HEK293T (cell line): ENCODE results near the gene KLF9.

ENCODE experiments used
- CTCF ChIA-PET: fragments of 350-600 bp; formaldehyde crosslinking; extraction: SDS; loops from one replicate; lab custom pipeline; 2021; ENCODE audit warnings: antibody characterized with exemption, inconsistent platforms; lab: Yijun Ruan, JAX
- POLR2A ChIA-PET: fragments of 350-600 bp; formaldehyde crosslinking; extraction: SDS; loops from one replicate; lab custom pipeline; 2020; ENCODE audit warnings: antibody characterized with exemption, inconsistent platforms; lab: Yijun Ruan, JAX
- DNase-seq: peaks from one replicate; pipeline ENCODE4 v3.0.0; 2012; ENCODE audit warnings: mixed read lengths; ENCODE audit errors: extremely low spot score
- ARNT ChIP-seq: fragments of 450-650 bp; IDR thresholded peaks from 2 replicates; pipeline ENCODE4 v1.6.1; 2017; ENCODE audit warnings: mild to moderate bottlenecking
- BHLHE40 ChIP-seq: fragments of 450-650 bp; IDR thresholded peaks from 2 replicates; pipeline ENCODE4 v1.6.1; 2016; ENCODE audit warnings: mild to moderate bottlenecking, moderate library complexity, borderline replicate concordance
- CTBP1 ChIP-seq: fragments of 450-650 bp; IDR thresholded peaks from 2 replicates; pipeline ENCODE4 v1.6.1; 2016; ENCODE audit warnings: borderline replicate concordance
- ELF4 ChIP-seq: fragments of 450-650 bp; IDR thresholded peaks from 2 replicates; pipeline ENCODE4 v1.6.1; 2017; ENCODE audit warnings: antibody characterized with exemption
- FOXA1 ChIP-seq: fragments of 450-650 bp; IDR thresholded peaks from 2 replicates; pipeline ENCODE4 v1.6.1; 2016; ENCODE audit warnings: mild to moderate bottlenecking
- FOXK2 ChIP-seq: fragments of 450-650 bp; IDR thresholded peaks from 2 replicates; pipeline ENCODE4 v1.6.1; 2016; ENCODE audit warnings: mild to moderate bottlenecking
- FOXM1 ChIP-seq: fragments of 450-650 bp; IDR thresholded peaks from 2 replicates; pipeline ENCODE4 v1.6.1; 2017; ENCODE audit warnings: mild to moderate bottlenecking, borderline replicate concordance
- HDGF ChIP-seq: fragments of 450-650 bp; IDR thresholded peaks from 2 replicates; pipeline ENCODE4 v1.6.1; 2017; ENCODE audit warnings: antibody characterized with exemption, borderline replicate concordance
- L3MBTL2 ChIP-seq: fragments of 450-650 bp; conservative IDR thresholded peaks from 2 replicates; pipeline ENCODE4 v1.6.1; 2016; ENCODE audit warnings: mild to moderate bottlenecking
- LEF1 ChIP-seq: fragments of 450-650 bp; IDR thresholded peaks from 2 replicates; pipeline ENCODE4 v1.6.1; 2017; ENCODE audit warnings: mild to moderate bottlenecking, borderline replicate concordance
- NFRKB ChIP-seq: fragments of 450-650 bp; IDR thresholded peaks from 2 replicates; pipeline ENCODE4 v1.6.1; 2016; ENCODE audit warnings: mild to moderate bottlenecking, moderate library complexity
- SP1 ChIP-seq: fragments of 450-650 bp; IDR thresholded peaks from 2 replicates; pipeline ENCODE4 v1.6.1; 2017
- SUZ12 ChIP-seq: fragments of 450-650 bp; IDR thresholded peaks from 2 replicates; pipeline ENCODE4 v1.6.1; 2016; ENCODE audit warnings: mild to moderate bottlenecking
- TARDBP ChIP-seq: fragments of 450-650 bp; IDR thresholded peaks from 2 replicates; pipeline ENCODE4 v1.6.1; 2016
- ZNF384 ChIP-seq: fragments of 450-650 bp; IDR thresholded peaks from 2 replicates; pipeline ENCODE4 v1.6.1; 2016
- TF ChIP-seq, protein P1 (sequence below): fragments of 450-650 bp; IDR thresholded peaks from 2 replicates; pipeline ENCODE4 v1.6.1; 2016

The KLF9 gene

DNA sequence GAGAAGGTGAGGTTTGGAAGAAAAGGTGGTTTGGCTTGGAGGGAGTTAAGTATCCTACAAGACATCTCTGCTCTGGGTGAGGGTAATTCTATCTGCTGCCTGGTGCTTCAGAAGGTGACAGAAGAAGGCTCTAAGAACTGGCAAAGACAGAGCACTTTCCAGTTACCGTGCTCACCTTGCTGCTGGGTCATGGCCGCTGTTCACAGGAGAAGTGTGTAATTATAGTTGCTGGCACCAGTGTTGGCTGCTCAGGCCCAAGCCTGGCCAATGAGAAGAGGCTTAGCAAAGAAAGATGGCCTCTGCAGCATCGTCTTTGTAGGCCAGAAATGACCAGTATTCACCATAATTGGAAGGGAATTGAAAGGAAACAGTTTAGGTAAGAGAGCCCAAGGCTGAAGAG, 37.9 kb upstream of the KLF9 start:
- CTCF ChIA-PET, result no interaction called here
- TF ChIP-seq, protein P1, sequence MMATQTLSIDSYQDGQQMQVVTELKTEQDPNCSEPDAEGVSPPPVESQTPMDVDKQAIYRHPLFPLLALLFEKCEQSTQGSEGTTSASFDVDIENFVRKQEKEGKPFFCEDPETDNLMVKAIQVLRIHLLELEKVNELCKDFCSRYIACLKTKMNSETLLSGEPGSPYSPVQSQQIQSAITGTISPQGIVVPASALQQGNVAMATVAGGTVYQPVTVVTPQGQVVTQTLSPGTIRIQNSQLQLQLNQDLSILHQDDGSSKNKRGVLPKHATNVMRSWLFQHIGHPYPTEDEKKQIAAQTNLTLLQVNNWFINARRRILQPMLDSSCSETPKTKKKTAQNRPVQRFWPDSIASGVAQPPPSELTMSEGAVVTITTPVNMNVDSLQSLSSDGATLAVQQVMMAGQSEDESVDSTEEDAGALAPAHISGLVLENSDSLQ, result no peak
- TF ChIP-seq SP1 (no peak), ARNT (no peak), ZNF384 (no peak), TARDBP (no peak), SUZ12 (no peak), FOXM1 (no peak), L3MBTL2 (no peak), HDGF (no peak), CTBP1 (no peak)
- POLR2A ChIA-PET, result no interaction called here
- DNase-seq, result no peak

DNA sequence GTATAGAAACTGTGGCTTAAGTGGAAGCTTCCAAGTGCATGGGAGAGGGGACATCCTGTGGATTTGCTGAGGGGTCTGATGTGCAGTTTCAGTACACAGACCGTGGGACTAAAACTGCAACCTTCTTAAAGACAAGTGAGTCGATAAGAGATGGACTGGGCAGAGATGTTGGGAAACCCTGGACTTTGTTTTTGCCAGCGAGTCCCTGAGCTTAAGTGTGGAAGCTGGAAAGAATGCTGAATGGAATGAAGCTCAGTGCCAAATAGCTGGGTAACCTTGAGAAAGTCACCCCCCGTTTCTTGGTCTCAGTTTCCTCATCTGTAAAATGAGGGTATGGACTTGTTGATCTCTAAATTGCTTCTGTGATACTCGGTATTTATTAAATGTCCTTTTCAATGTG, 37.3 kb upstream of the KLF9 start:
- ChIA-PET CTCF (no interaction called here), POLR2A (interaction anchor here (0.8 kb wide), 1 partner anchor 33 kb away, joined by 3 read pairs; no protein-coding TSS in a partner anchor)
- DNase-seq, result no peak
- no peak for TF ChIP-seq HDGF
- no peak for TF ChIP-seq TARDBP
- no peak for TF ChIP-seq BHLHE40
- no peak for TF ChIP-seq ARNT
- TF ChIP-seq NFRKB, result no peak
- TF ChIP-seq, protein P1, result no peak
- TF ChIP-seq FOXA1, result no peak
- TF ChIP-seq FOXM1, result no peak

DNA sequence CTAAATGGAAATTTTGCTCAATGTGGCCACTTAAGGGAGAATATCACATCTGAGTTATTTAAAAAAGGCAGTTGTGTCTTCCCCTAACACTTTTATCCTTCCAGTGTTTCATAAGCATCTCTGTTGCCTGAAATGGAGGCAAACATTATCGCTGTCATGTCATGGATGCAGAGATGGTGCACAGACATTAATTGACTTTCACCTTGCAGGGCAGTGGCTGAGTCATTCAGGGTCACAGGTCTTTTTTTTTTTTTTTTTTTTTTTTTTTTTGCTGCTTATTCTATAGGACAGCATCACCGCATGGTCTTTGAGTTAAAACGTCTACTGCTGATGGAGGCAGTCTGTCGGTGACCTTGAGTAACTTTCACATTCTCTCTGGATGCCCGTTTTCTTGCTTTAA, 36.3 kb upstream of the KLF9 start:
- DNase-seq, result no peak
- TF ChIP-seq BHLHE40, result no peak
- TF ChIP-seq SP1, result no peak
- TF ChIP-seq, protein P1, result no peak
- TF ChIP-seq ARNT, result no peak
- TF ChIP-seq CTBP1, result no peak
- no peak for TF ChIP-seq FOXM1
- no peak for TF ChIP-seq FOXK2
- TF ChIP-seq LEF1, result no peak
- TF ChIP-seq NFRKB, result no peak
- no peak for TF ChIP-seq L3MBTL2
- no peak for TF ChIP-seq HDGF
- TF ChIP-seq SUZ12, result no peak
- TF ChIP-seq TARDBP, result no peak
- TF ChIP-seq FOXA1, result no peak
- no peak for TF ChIP-seq ZNF384
- no peak for TF ChIP-seq ELF4
- CTCF ChIA-PET, result no interaction called here
- POLR2A ChIA-PET, result interaction anchor here (0.8 kb wide), 1 partner anchor 32 kb away, joined by 3 read pairs; no protein-coding TSS in a partner anchor

DNA sequence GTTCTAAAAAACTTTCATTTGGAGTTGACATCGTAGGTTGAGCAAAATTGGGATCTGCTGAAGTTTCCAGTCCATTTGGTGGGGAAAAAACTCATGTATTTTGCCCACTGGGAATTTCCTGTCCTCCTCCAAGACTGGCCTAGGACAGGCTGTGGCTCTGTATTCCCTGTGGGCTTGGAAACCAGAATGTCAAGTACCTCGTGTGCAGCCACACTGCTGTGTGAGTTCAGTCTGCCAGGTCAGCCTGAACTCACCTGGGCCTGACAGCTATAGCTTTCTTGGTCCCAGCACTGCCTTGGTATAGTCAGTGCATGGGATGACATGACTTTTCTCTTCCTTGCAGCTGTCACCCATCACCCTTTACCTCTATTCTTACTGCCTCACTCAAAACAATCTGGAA, 35.0 kb upstream of the KLF9 start:
- no peak for DNase-seq
- POLR2A ChIA-PET, result no interaction called here
- CTCF ChIA-PET, result interaction anchor here (0.7 kb wide), 1 partner anchor 29 kb away, joined by 3 read pairs; no protein-coding TSS in a partner anchor
- TF ChIP-seq, protein P1, result no peak
- TF ChIP-seq ARNT, result no peak
- no peak for TF ChIP-seq FOXK2
- no peak for TF ChIP-seq FOXM1
- no peak for TF ChIP-seq TARDBP
- TF ChIP-seq FOXA1, result no peak
- no peak for TF ChIP-seq HDGF
- no peak for TF ChIP-seq L3MBTL2
- TF ChIP-seq SP1, result no peak
- no peak for TF ChIP-seq ELF4
- TF ChIP-seq NFRKB, result no peak
- TF ChIP-seq LEF1, result no peak
- TF ChIP-seq BHLHE40, result no peak

DNA sequence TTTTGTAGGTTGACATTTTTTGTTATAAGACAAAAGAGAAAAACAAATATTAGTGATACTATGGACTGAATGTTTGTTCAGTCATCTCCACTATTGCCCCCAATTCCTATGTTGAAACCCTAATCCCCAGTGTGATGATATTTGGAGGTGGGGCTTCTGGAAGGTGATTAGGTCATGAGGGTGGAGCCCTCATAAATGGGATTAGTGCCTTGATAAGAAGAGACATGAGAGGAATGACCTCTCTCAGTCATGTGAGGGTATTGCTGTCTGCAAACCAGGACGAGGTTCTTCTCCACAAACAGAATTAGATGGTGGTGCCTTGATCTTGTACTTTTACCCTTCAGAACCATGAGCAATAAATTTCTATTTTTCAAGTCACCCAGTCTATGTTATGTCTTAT, 34.5 kb upstream of the KLF9 start:
- POLR2A ChIA-PET, result no interaction called here
- CTCF ChIA-PET, result no interaction called here
- TF ChIP-seq L3MBTL2 (no peak), HDGF (no peak), SP1 (no peak), ARNT (no peak), BHLHE40 (no peak), FOXA1 (no peak), ZNF384 (no peak), SUZ12 (no peak), CTBP1 (no peak), TARDBP (no peak), LEF1 (no peak), NFRKB (no peak), ELF4 (no peak), FOXK2 (no peak)
- TF ChIP-seq, protein P1, result no peak
- no peak for DNase-seq
